Measurements from ENCODE around the gene HBM. TPM values are rescaled to one million over a fixed set of nuclear protein-coding genes. Genes with fewer than 3 reads are reported as not detected.
A peak's percentile ranks its signal among the peaks of the same experiment; 100 is the strongest.
"Not testable (repeated sequence)": the region's sequence is repeated elsewhere in the genome, so short reads cannot be mapped to it uniquely, and the experiment has no call there.

Gene HBM
- polyA plus RNA-seq, 1 donor (not counting 4 experiments of a cell fraction or from before 2014, with no cell fraction given) = not detected

GRCh38 chr16:153550-154216, 12.1 kb upstream of the HBM start:
- H3K79me2 ChIP-seq (ENCODE audit: control insufficient read depth, insufficient read depth, low read length); H3K36me3 ChIP-seq (ENCODE audit: control insufficient read depth in 2 of 2, extremely low read depth in 1 of 2, insufficient read depth in 2 of 2, low read length in 2 of 2); H3K4me2 ChIP-seq (ENCODE audit: control insufficient read depth, extremely low read depth, insufficient read depth, low read depth, low read length); H3K9me1 ChIP-seq (ENCODE audit: control insufficient read depth, extremely low read depth, insufficient read depth, low read length); H3K4me1 ChIP-seq (ENCODE audit: control insufficient read depth, extremely low read depth, insufficient read depth, low read length); DNase-seq (ENCODE audit: low read depth, low spot score); FAIRE-seq; H3K9ac ChIP-seq (ENCODE audit: control insufficient read depth, extremely low read depth, insufficient read depth, low read length); H3K9me3 ChIP-seq (ENCODE audit: control insufficient read depth, low read depth, low read length); H3K27ac ChIP-seq (ENCODE audit: control insufficient read depth, insufficient read depth, low read length); H4K20me1 ChIP-seq (ENCODE audit: control insufficient read depth, extremely low read depth, insufficient read depth, low read length); H2AFZ ChIP-seq (ENCODE audit: control insufficient read depth, low read length); dilution Hi-C loops (cut with MboI; ENCODE audit: extremely low pct_ligation_motif_present, low sequenced_read_pairs); H3K4me3 ChIP-seq (ENCODE audit: control insufficient read depth in 2 of 3, extremely low read depth in 1 of 3, insufficient read depth in 2 of 3, low read depth in 1 of 3, low read length in 3 of 3): not testable (repeated sequence)
- H3K27me3 ChIP-seq (ENCODE audit: control insufficient read depth, extremely low read depth, insufficient read depth, low read length) = peaks cover 16% of the 10 kb centered on the region

DNA sequence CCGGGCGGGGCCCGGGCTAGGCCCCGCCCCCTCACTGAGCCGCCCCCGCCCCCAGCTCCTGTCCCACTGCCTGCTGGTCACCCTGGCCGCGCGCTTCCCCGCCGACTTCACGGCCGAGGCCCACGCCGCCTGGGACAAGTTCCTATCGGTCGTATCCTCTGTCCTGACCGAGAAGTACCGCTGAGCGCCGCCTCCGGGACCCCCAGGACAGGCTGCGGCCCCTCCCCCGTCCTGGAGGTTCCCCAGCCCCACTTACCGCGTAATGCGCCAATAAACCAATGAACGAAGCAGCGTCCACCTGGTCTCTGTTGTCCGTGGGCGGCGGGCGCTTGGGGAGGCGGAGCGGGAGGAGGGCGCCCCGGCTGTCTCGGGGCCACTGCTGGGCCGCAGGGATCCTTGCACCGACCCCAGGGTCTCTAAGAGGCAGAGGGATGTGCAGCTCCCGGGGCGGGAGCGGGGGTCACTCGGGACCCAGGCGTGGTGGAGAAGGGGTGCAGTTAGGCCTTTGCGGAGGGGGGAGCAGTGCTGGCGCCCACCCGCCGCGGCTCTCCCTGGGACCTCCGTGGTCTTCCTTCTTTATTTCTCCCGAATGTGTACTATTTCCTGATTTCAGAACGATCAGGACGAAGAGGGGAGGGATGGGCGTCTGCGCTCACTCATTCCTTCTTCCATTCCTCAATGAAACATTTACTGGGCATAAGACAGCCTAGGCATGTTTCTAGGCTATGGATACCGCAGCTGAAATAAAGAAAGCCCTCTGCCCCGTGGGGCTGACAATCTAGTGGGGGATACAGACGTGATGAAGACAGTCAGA, 11.4 kb upstream of the HBM start:
- H3K79me2 ChIP-seq (ENCODE audit: control insufficient read depth, insufficient read depth, low read length) = no peaks in the 10 kb centered on the region
- H3K9ac ChIP-seq (ENCODE audit: control insufficient read depth, extremely low read depth, insufficient read depth, low read length) = no peak overlapping the region
- H3K9me1 ChIP-seq (ENCODE audit: control insufficient read depth, extremely low read depth, insufficient read depth, low read length) = no peaks in the 10 kb centered on the region
- peak overlapping the region; percentile 19 for H2AFZ ChIP-seq (ENCODE audit: control insufficient read depth, low read length)
- H3K4me2 ChIP-seq (ENCODE audit: control insufficient read depth, extremely low read depth, insufficient read depth, low read depth, low read length) = peak overlapping the region; percentile 56
- DNase-seq (ENCODE audit: low read depth, low spot score) = no peak
- no peaks in the 10 kb centered on the region for H4K20me1 ChIP-seq (ENCODE audit: control insufficient read depth, extremely low read depth, insufficient read depth, low read length)
- peak overlapping the region; percentile 23 to 53 (median 42) for H3K4me3 ChIP-seq (ENCODE audit: control insufficient read depth in 2 of 3, extremely low read depth in 1 of 3, insufficient read depth in 2 of 3, low read depth in 1 of 3, low read length in 3 of 3)
- no peaks in the 10 kb centered on the region for H3K9me3 ChIP-seq (ENCODE audit: control insufficient read depth, low read depth, low read length)
- H3K27ac ChIP-seq (ENCODE audit: control insufficient read depth, insufficient read depth, low read length) = no peak overlapping the region
- H3K4me1 ChIP-seq (ENCODE audit: control insufficient read depth, extremely low read depth, insufficient read depth, low read length) = peaks cover 6% of the 10 kb centered on the region
- dilution Hi-C loops (cut with MboI; ENCODE audit: extremely low pct_ligation_motif_present, low sequenced_read_pairs) = no loop called here
- no peaks in the 10 kb centered on the region for H3K36me3 ChIP-seq (ENCODE audit: control insufficient read depth in 2 of 2, extremely low read depth in 1 of 2, insufficient read depth in 2 of 2, low read length in 2 of 2)
- TF ChIP-seq CTCF (optimal IDR thresholded peaks at IDR 0.05 in 1 of 3, IDR thresholded peaks at IDR 0.05 in 1 of 3, conservative IDR thresholded peaks at IDR 0.05 in 1 of 3; ENCODE audit: extremely low read depth in 1 of 3, insufficient read depth in 2 of 3, low read length in 3 of 3) (no peak), EZH2 (IDR thresholded peaks at IDR 0.05; ENCODE audit: low read length) (peak; percentile 61)
- no peak for FAIRE-seq
- peaks cover 16% of the 10 kb centered on the region for H3K27me3 ChIP-seq (ENCODE audit: control insufficient read depth, extremely low read depth, insufficient read depth, low read length)

Data from keratinocyte (primary cell).